Esophagus muscularis mucosa (tissue), 4 donors: ENCODE results near the gene SENP8.

Source experiments
- CTCF ChIP-seq, 3 experiments: fragments of 200-600 bp in 2 of 3; fragments of 450-650 bp in 1 of 3; sonication (generic) in 2 of 3; IDR thresholded peaks; one replicate each; pipeline ENCODE4 v1.5.1; 2017 to 2019; ENCODE audit warnings: antibody characterized with exemption in 3 of 3, mild to moderate bottlenecking in 2 of 3, moderate library complexity in 1 of 3
- EP300 ChIP-seq: sonication (generic); formaldehyde crosslinking; IDR thresholded peaks from one replicate; pipeline ENCODE4 v1.6.1; 2017; ENCODE audit warnings: antibody characterized with exemption
- POLR2A ChIP-seq: fragments of 450-650 bp; IDR thresholded peaks from one replicate; pipeline ENCODE4 v1.6.1; 2017; ENCODE audit warnings: antibody characterized with exemption, moderate library complexity, mild to moderate bottlenecking, low read depth
- POLR2AphosphoS5 ChIP-seq, 2 donors: sonication (generic); formaldehyde crosslinking; IDR thresholded peaks; one replicate each; pipeline ENCODE4 v1.6.1; 2017; ENCODE audit warnings: antibody characterized with exemption in 2 of 2

DNA sequence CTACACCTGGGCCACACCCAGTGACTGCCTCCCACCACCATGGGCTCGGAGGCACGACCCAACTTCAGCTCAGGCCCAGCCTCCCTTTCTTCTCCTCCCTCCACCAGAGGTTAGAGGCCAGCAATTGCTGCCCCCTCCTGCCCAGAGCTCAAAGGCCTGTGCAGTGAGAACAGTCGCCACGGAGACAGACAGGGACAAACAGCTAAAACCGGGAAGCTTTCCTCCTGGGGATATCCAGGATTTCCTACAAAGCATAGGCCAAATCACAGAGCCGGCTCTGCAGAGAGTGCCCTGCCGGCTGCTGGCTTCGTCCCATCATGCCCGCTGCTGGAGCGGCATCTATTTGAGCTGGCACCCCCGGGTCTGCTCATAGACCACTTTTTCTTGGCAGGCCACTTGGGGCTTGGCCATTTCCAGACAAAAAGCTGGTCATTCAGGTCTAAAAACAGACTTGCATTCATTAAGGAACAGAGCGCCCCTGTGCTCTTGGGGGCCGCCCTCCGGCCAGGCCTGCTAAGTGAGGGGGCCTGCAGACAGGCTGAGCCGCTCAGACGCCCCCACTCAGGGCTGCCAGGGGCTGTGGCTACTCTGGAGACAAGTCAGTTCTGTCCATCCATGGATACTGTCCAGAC lies 61.9 kb downstream of the SENP8 start:
- no peak for TF ChIP-seq CTCF (IDR thresholded peaks at IDR 0.05)
- TF ChIP-seq POLR2A: no peak
- peak; percentile 24 to 28 for TF ChIP-seq POLR2AphosphoS5 (IDR thresholded peaks at IDR 0.05)
- no peak for TF ChIP-seq EP300
